Mesothelial cell of epicardium (in vitro differentiated cells): Measurements from ENCODE around the gene LIPT1. TPM values are rescaled to one million over a fixed set of nuclear protein-coding genes. Genes with fewer than 3 reads are reported as not detected.
"Not testable (repeated sequence)": the region's sequence is repeated elsewhere in the genome, so short reads cannot be mapped to it uniquely, and the experiment has no call there.

ENCODE experiments used
- DNase-seq, 2 experiments: peaks; one replicate each; pipeline ENCODE4 v3.0.0; 2021; ENCODE audit warnings: low spot score in 2 of 2; ENCODE audit not compliant: unreplicated experiment in 2 of 2
- H3K27ac Mint-ChIP-seq: 2 replicates; pipeline ENCODE4 v1.8.0; 2021; ENCODE audit warnings: mixed read lengths
- H3K27me3 Mint-ChIP-seq: 2 replicates; pipeline ENCODE4 v1.8.0; 2021; ENCODE audit warnings: low read depth, mixed read lengths
- H3K36me3 Mint-ChIP-seq: 2 replicates; pipeline ENCODE4 v1.8.0; 2021; ENCODE audit warnings: mixed read lengths
- H3K4me1 Mint-ChIP-seq: 2 replicates; pipeline ENCODE4 v1.8.0; 2021; ENCODE audit warnings: mixed read lengths
- H3K4me3 Mint-ChIP-seq: 2 replicates; pipeline ENCODE4 v1.8.0; 2021; ENCODE audit warnings: mild to moderate bottlenecking, moderate library complexity, mixed read lengths
- H3K9me3 Mint-ChIP-seq: 2 replicates; pipeline ENCODE4 v1.8.0; 2021; ENCODE audit warnings: mixed read lengths
- CTCF ChIP-seq: fragments of 200-600 bp; sonication (generic); IDR thresholded peaks from one replicate; pipeline ENCODE4 v1.5.0; 2021; ENCODE audit warnings: antibody characterized with exemption; ENCODE audit not compliant: unreplicated experiment
- total RNA-seq: library from RNA; stranded (reverse); gene quantifications from 3 replicates; pipeline ENCODE4 v1.2.1, GENCODE V29; 2021

Gene LIPT1
- total RNA-seq, 1 donor from 2014 or later = 6.4 TPM

GRCh38 chr2:99127981-99128380 lies 26.8 kb upstream of the LIPT1 start:
- no peak overlapping the region for H3K4me3 Mint-ChIP-seq
- peaks cover 85% of the 10 kb centered on the region for H3K9me3 Mint-ChIP-seq
- no peak for DNase-seq
- peaks cover 62% of the 10 kb centered on the region for H3K36me3 Mint-ChIP-seq
- no peak overlapping the region for H3K27ac Mint-ChIP-seq
- H3K4me1 Mint-ChIP-seq = no peaks in the 10 kb centered on the region
- H3K27me3 Mint-ChIP-seq = no peaks in the 10 kb centered on the region
- no peak for TF ChIP-seq CTCF

GRCh38 chr2:99135044-99135556 lies 19.7 kb upstream of the LIPT1 start:
- H3K27me3 Mint-ChIP-seq, H3K4me1 Mint-ChIP-seq, H3K27ac Mint-ChIP-seq: not testable (repeated sequence)

GRCh38 chr2:99139003-99139402 lies 15.8 kb upstream of the LIPT1 start:
- no peak overlapping the region for H3K27ac Mint-ChIP-seq

More at GRCh38 chr2:99135044-99135556, 19.7 kb upstream of the LIPT1 start:
- not testable (repeated sequence) for DNase-seq, H3K4me3 Mint-ChIP-seq
- Mint-ChIP-seq H3K9me3 (peaks cover 47% of the 10 kb centered on the region), H3K36me3 (peaks cover 31% of the 10 kb centered on the region)

GRCh38 chr2:99140056-99140859 lies 14.5 kb upstream of the LIPT1 start:
- Mint-ChIP-seq H3K4me1 (peaks cover 12% of the 10 kb centered on the region), H3K27ac (peak overlapping the region; percentile 98), H3K27me3 (no peaks in the 10 kb centered on the region), H3K36me3 (peaks cover 6% of the 10 kb centered on the region), H3K9me3 (peaks cover 3% of the 10 kb centered on the region), H3K4me3 (peak overlapping the region; percentile 96)
- no peak for TF ChIP-seq CTCF
- no peak for DNase-seq

More at GRCh38 chr2:99139003-99139402, 15.8 kb upstream of the LIPT1 start:
- Mint-ChIP-seq H3K4me1 (peaks cover 12% of the 10 kb centered on the region), H3K27me3 (no peaks in the 10 kb centered on the region), H3K36me3 (peaks cover 13% of the 10 kb centered on the region), H3K4me3 (no peak overlapping the region), H3K9me3 (peaks cover 10% of the 10 kb centered on the region)
- TF ChIP-seq CTCF = no peak
- DNase-seq = no peak

- Mint-ChIP-seq H3K36me3 (peaks cover 6% of the 10 kb centered on the region), H3K9me3 (peaks cover 3% of the 10 kb centered on the region), H3K4me3 (peak overlapping the region; percentile 96), H3K27me3 (no peaks in the 10 kb centered on the region), H3K4me1 (peaks cover 12% of the 10 kb centered on the region), H3K27ac (peak overlapping the region; percentile 98)
- DNase-seq = no peak
- TF ChIP-seq CTCF = no peak
Observed at GRCh38 chr2:99140860-99141109, 14.0 kb upstream of the LIPT1 start.

- DNase-seq = peak; percentile 94 to 96
- Mint-ChIP-seq H3K36me3 (peaks cover 3% of the 10 kb centered on the region), H3K4me1 (peaks cover 12% of the 10 kb centered on the region), H3K27ac (peak within 1 kb of the TSS; percentile 98), H3K9me3 (no peaks in the 10 kb centered on the region), H3K27me3 (no peaks in the 10 kb centered on the region), H3K4me3 (peak within 1 kb of the TSS; percentile 96)
- no peak for TF ChIP-seq CTCF
Observed at GRCh38 chr2:99141110-99142108, 13.4 kb upstream of the LIPT1 start, which contains the start of gene C2orf15. Gene C2orf15, plus strand, starts transcription at chr2:99141707. Its CDS starts 8,852 bp downstream, at chr2:99150559.
